ENCODE data around the gene HNRNPA1. TPM values are rescaled to one million over a fixed set of nuclear protein-coding genes. Genes with fewer than 3 reads are reported as not detected.

The HNRNPA1 gene
- total RNA-seq, 1 experiment from 2014 or later, result 1,116 TPM

GRCh38 chr12:54251667-54252284 lies 28.8 kb upstream of the HNRNPA1 start:
- no peaks in the 10 kb centered on the region for H3K27me3 ChIP-seq (ENCODE audit: insufficient read depth, low read depth)
- POLR2A ChIA-PET (ENCODE audit: unreplicated experiment), result interaction anchor here (0.7 kb wide), 2 partner anchors 73 to 80 kb away, joined by 4 to 13 read pairs; partner anchors contain the start of gene COPZ1
- no peaks in the 10 kb centered on the region for H3K9me3 ChIP-seq (ENCODE audit: insufficient read depth, low read depth)
- no peak overlapping the region for H3K27ac ChIP-seq
- DNase-seq, result no peak
- BruUV-seq (replicated peaks), result no TSS peak
- H3K4me1 ChIP-seq (replicated peaks; ENCODE audit: insufficient read depth), result no peaks in the 10 kb centered on the region
- CTCF ChIA-PET, result interaction anchor here (0.6 to 1.0 kb wide), 6 partner anchors 27 to 572 kb away, joined by 3 to 15 read pairs (median 6); partner anchors contain the start of gene COPZ1
- no peak overlapping the region for H2AFZ ChIP-seq
- peaks cover 16% of the 10 kb centered on the region for H3F3A ChIP-seq (ENCODE audit: insufficient read depth, low read depth)
- no peak overlapping the region for H3K4me2 ChIP-seq
- no peaks in the 10 kb centered on the region; the same call in 1 of the 2 replicates for H3K79me2 ChIP-seq (ENCODE audit: low read depth)
- H3K4me3 ChIP-seq, result no peak overlapping the region
- 0 out of 2 replicates have a peak, but pooled peaks cover 4% of the 10 kb centered on the region for H4K20me1 ChIP-seq (ENCODE audit: insufficient read depth)
- intact Hi-C loops (cut with micrococcal nuclease; ENCODE audit: unreplicated experiment), result loop anchor here (2.0 to 10.0 kb wide), 2 partner anchors 73 to 113 kb away; partner anchors contain the start of genes COPZ1 and GPR84
- no peaks in the 10 kb centered on the region for H3K9me2 ChIP-seq (ENCODE audit: insufficient read depth)
- TF ChIP-seq CTCF (conservative IDR thresholded peaks at IDR 0.05), result peak; percentile 74
- TF ChIP-seq EZH2 (IDR thresholded peaks at IDR 0.05; ENCODE audit: low read depth), result no peak
- peaks cover 20% of the 10 kb centered on the region for H3K36me3 ChIP-seq (ENCODE audit: low read depth)

- Histone ChIP-seq H3K36me3 (ENCODE audit: low read depth) (peaks cover 20% of the 10 kb centered on the region), H3K79me2 (ENCODE audit: low read depth) (no peaks in the 10 kb centered on the region; the same call in 1 of the 2 replicates), H3K9me2 (ENCODE audit: insufficient read depth) (no peaks in the 10 kb centered on the region), H3K27me3 (ENCODE audit: insufficient read depth, low read depth) (no peaks in the 10 kb centered on the region), H2AFZ (no peak overlapping the region), H3K9me3 (ENCODE audit: insufficient read depth, low read depth) (no peaks in the 10 kb centered on the region), H3K4me3 (no peak overlapping the region), H4K20me1 (ENCODE audit: insufficient read depth) (0 out of 2 replicates have a peak, but pooled peaks cover 4% of the 10 kb centered on the region), H3K27ac (no peak overlapping the region), H3K4me2 (no peak overlapping the region), H3K4me1 (replicated peaks; ENCODE audit: insufficient read depth) (no peaks in the 10 kb centered on the region), H3F3A (ENCODE audit: insufficient read depth, low read depth) (peaks cover 12% of the 10 kb centered on the region)
- DNase-seq, result no peak
- ChIA-PET POLR2A (ENCODE audit: unreplicated experiment) (interaction anchor here (0.6 kb wide), 1 partner anchor 26 kb away, joined by 3 read pairs; no protein-coding TSS in a partner anchor), CTCF (interaction anchor here (0.6 kb wide), 2 partner anchors 82 to 107 kb away, joined by 3 to 5 read pairs; no protein-coding TSS in a partner anchor)
- TF ChIP-seq EZH2 (IDR thresholded peaks at IDR 0.05; ENCODE audit: low read depth) (no peak), CTCF (conservative IDR thresholded peaks at IDR 0.05) (no peak)
- intact Hi-C loops (cut with micrococcal nuclease; ENCODE audit: unreplicated experiment), result loop anchor here (10.0 kb wide), 1 partner anchor 112 kb away; the partner anchor contains the start of gene GPR84
- BruUV-seq (replicated peaks), result no TSS peak
Measured at GRCh38 chr12:54253240-54253639, 27.3 kb upstream of the HNRNPA1 start.

- no peak for TF ChIP-seq CTCF (conservative IDR thresholded peaks at IDR 0.05)
- TF ChIP-seq EZH2 (IDR thresholded peaks at IDR 0.05; ENCODE audit: low read depth), result no peak
- intact Hi-C loops (cut with micrococcal nuclease; ENCODE audit: unreplicated experiment), result loop anchor here (10.0 kb wide), 1 partner anchor 107 kb away; the partner anchor contains the start of gene GPR84
- H3K27ac ChIP-seq, result no peak overlapping the region
- H4K20me1 ChIP-seq (ENCODE audit: insufficient read depth), result peaks cover 9% of the 10 kb centered on the region; the same call in 1 of the 2 replicates
- H3K79me2 ChIP-seq (ENCODE audit: low read depth), result peaks cover 35% of the 10 kb centered on the region
- POLR2A ChIA-PET (ENCODE audit: unreplicated experiment), result no interaction called here
- no peak for DNase-seq
- H3K27me3 ChIP-seq (ENCODE audit: insufficient read depth, low read depth), result no peaks in the 10 kb centered on the region
- peaks cover 23% of the 10 kb centered on the region for H3F3A ChIP-seq (ENCODE audit: insufficient read depth, low read depth)
- no peak overlapping the region for H3K4me2 ChIP-seq
- no peaks in the 10 kb centered on the region for H3K9me3 ChIP-seq (ENCODE audit: insufficient read depth, low read depth)
- no peak overlapping the region for H2AFZ ChIP-seq
- CTCF ChIA-PET, result no interaction called here
- H3K4me1 ChIP-seq (replicated peaks; ENCODE audit: insufficient read depth), result peaks cover 1% of the 10 kb centered on the region; the same call in 1 of the 2 replicates
- H3K9me2 ChIP-seq (ENCODE audit: insufficient read depth), result no peaks in the 10 kb centered on the region
- BruUV-seq (replicated peaks), result no TSS peak
- H3K36me3 ChIP-seq (ENCODE audit: low read depth), result peaks cover 10% of the 10 kb centered on the region
- H3K4me3 ChIP-seq, result no peak overlapping the region
Measured at GRCh38 chr12:54257332-54257731, 23.2 kb upstream of the HNRNPA1 start.
